Measurements from ENCODE around the gene SPTBN1.
"Not testable (repeated sequence)": the region's sequence is repeated elsewhere in the genome, so short reads cannot be mapped to it uniquely, and the experiment has no call there.

SPTBN1 gene

DNA sequence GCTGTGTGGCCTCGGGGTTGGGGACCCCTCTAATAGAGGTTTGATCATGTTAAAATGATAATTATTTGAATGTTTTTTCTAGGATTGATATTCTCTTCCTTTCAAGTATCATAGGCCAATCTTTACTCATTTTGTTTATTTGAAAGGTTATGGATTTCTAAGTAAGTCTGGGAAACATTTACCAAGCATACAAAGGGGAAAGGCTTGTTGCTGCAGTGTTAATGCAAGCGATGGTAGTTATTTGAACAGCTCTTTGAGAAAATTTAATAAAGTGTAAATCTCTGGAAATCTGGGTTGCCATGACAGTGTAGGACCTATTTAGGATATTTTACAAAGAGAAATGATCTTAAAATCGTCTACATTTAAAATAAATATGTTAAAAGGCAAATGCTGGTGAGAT is 56.1 kb downstream of the SPTBN1 start:
- Histone ChIP-seq H3K4me1 (ENCODE audit: control insufficient read depth in 1 of 2, insufficient read depth in 2 of 2, low read length in 2 of 2) (peaks cover 0 to 4% of the 10 kb centered on the region in 2 donors), H3K36me3 (ENCODE audit: control insufficient read depth in 1 of 2, insufficient read depth in 2 of 2, low read length in 2 of 2) (no peaks in the 10 kb centered on the region), H3K9ac (ENCODE audit: low read depth in 1 of 2, low read length in 2 of 2) (no peak overlapping the region), H3K9me3 (ENCODE audit: control insufficient read depth in 1 of 2, low read length in 2 of 2) (no peaks in the 10 kb centered on the region), H3K27ac (ENCODE audit: low read depth, low read length) (no peak overlapping the region), H3K27me3 (ENCODE audit: control insufficient read depth in 1 of 2, insufficient read depth in 2 of 2, low read length in 2 of 2) (no peaks in the 10 kb centered on the region), H3K4me3 (ENCODE audit: low read depth in 1 of 2, low read length in 2 of 2) (no peak overlapping the region)

DNA sequence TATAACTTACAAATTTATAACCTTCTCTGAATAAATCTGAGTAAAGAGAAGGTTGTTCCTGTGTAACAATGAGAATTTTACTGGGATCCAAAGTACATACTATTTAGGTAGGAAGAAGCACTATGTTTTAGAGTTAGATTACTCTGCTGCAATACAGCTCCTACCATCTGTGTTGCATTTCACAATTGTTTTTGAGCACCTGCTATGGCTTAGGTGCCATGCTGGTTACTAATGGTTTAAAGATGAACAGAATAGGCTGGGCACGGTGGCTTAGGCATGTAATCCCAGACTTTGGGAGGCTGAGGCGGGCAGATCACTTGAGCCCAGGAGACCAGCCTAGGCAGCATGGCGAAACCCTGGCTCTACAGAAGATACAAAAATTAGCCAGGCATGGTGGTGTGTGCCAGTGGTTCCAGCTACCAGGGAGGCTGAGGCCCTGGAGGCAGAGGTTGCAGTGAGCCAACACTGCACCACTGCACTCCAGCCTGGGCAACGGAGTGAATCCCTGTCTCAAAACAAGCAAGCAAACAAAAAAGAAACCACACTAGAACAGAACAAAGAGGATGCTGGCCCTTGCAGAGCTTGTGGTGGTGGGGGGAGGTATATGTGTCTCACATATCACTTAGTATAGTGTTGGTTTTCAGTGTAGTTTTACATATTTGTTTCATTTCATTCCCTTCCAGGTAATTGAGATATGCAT is 56.7 kb downstream of the SPTBN1 start:
- H3K4me1 ChIP-seq (ENCODE audit: control insufficient read depth in 1 of 2, insufficient read depth in 2 of 2, low read length in 2 of 2) = peaks cover 0 to 4% of the 10 kb centered on the region in 2 donors
- H3K27ac ChIP-seq (ENCODE audit: low read depth, low read length) = no peak overlapping the region

GRCh38 chr2:54513363-54513715 is 57.2 kb downstream of the SPTBN1 start:
- H3K9ac ChIP-seq (ENCODE audit: low read depth in 1 of 2, low read length in 2 of 2) = no peak overlapping the region
- no peaks in the 10 kb centered on the region for H3K27me3 ChIP-seq (ENCODE audit: control insufficient read depth in 1 of 2, insufficient read depth in 2 of 2, low read length in 2 of 2)
- H3K36me3 ChIP-seq (ENCODE audit: control insufficient read depth in 1 of 2, insufficient read depth in 2 of 2, low read length in 2 of 2) = no peaks in the 10 kb centered on the region
- peaks cover 0 to 4% of the 10 kb centered on the region in 2 donors for H3K4me1 ChIP-seq (ENCODE audit: control insufficient read depth in 1 of 2, insufficient read depth in 2 of 2, low read length in 2 of 2)
- H3K9me3 ChIP-seq (ENCODE audit: control insufficient read depth in 1 of 2, low read length in 2 of 2) = no peaks in the 10 kb centered on the region
- no peak overlapping the region for H3K4me3 ChIP-seq (ENCODE audit: low read depth in 1 of 2, low read length in 2 of 2)
- no peak overlapping the region for H3K27ac ChIP-seq (ENCODE audit: low read depth, low read length)

More for the DNA sequence above, 56.7 kb downstream of the SPTBN1 start:
- H3K4me3 ChIP-seq (ENCODE audit: low read depth in 1 of 2, low read length in 2 of 2) = no peak overlapping the region
- H3K9me3 ChIP-seq (ENCODE audit: control insufficient read depth in 1 of 2, low read length in 2 of 2) = no peaks in the 10 kb centered on the region
- no peaks in the 10 kb centered on the region for H3K36me3 ChIP-seq (ENCODE audit: control insufficient read depth in 1 of 2, insufficient read depth in 2 of 2, low read length in 2 of 2)
- no peaks in the 10 kb centered on the region for H3K27me3 ChIP-seq (ENCODE audit: control insufficient read depth in 1 of 2, insufficient read depth in 2 of 2, low read length in 2 of 2)
- no peak overlapping the region for H3K9ac ChIP-seq (ENCODE audit: low read depth in 1 of 2, low read length in 2 of 2)

- Histone ChIP-seq H3K36me3 (ENCODE audit: control insufficient read depth in 1 of 2, insufficient read depth in 2 of 2, low read length in 2 of 2) (no peaks in the 10 kb centered on the region), H3K27ac (ENCODE audit: low read depth, low read length) (no peak overlapping the region), H3K4me3 (ENCODE audit: low read depth in 1 of 2, low read length in 2 of 2) (no peak overlapping the region), H3K9ac (ENCODE audit: low read depth in 1 of 2, low read length in 2 of 2) (no peak overlapping the region), H3K27me3 (ENCODE audit: control insufficient read depth in 1 of 2, insufficient read depth in 2 of 2, low read length in 2 of 2) (no peaks in the 10 kb centered on the region), H3K4me1 (ENCODE audit: control insufficient read depth in 1 of 2, insufficient read depth in 2 of 2, low read length in 2 of 2) (peaks cover 0 to 4% of the 10 kb centered on the region in 2 donors), H3K9me3 (ENCODE audit: control insufficient read depth in 1 of 2, low read length in 2 of 2) (no peaks in the 10 kb centered on the region)
Measured at GRCh38 chr2:54514822-54515569, 58.9 kb downstream of the SPTBN1 start.

GRCh38 chr2:54516842-54517241 is 60.7 kb downstream of the SPTBN1 start:
- Histone ChIP-seq H3K27ac (ENCODE audit: low read depth, low read length) (no peak overlapping the region), H3K4me1 (ENCODE audit: control insufficient read depth in 1 of 2, insufficient read depth in 2 of 2, low read length in 2 of 2) (no peaks in the 10 kb centered on the region)

GRCh38 chr2:54518016-54518415 is 61.9 kb downstream of the SPTBN1 start:
- not testable (repeated sequence) for H3K36me3 ChIP-seq (ENCODE audit: control insufficient read depth in 1 of 2, insufficient read depth in 2 of 2, low read length in 2 of 2); H3K27me3 ChIP-seq (ENCODE audit: control insufficient read depth in 1 of 2, insufficient read depth in 2 of 2, low read length in 2 of 2); H3K4me3 ChIP-seq (ENCODE audit: low read depth in 1 of 2, low read length in 2 of 2); H3K4me1 ChIP-seq (ENCODE audit: control insufficient read depth in 1 of 2, insufficient read depth in 2 of 2, low read length in 2 of 2); H3K27ac ChIP-seq (ENCODE audit: low read depth, low read length); H3K9ac ChIP-seq (ENCODE audit: low read depth in 1 of 2, low read length in 2 of 2); H3K9me3 ChIP-seq (ENCODE audit: control insufficient read depth in 1 of 2, low read length in 2 of 2)

More at GRCh38 chr2:54516842-54517241, 60.7 kb downstream of the SPTBN1 start:
- no peak overlapping the region for H3K9ac ChIP-seq (ENCODE audit: low read depth in 1 of 2, low read length in 2 of 2)
- no peak overlapping the region for H3K4me3 ChIP-seq (ENCODE audit: low read depth in 1 of 2, low read length in 2 of 2)
- no peaks in the 10 kb centered on the region for H3K27me3 ChIP-seq (ENCODE audit: control insufficient read depth in 1 of 2, insufficient read depth in 2 of 2, low read length in 2 of 2)
- no peaks in the 10 kb centered on the region for H3K9me3 ChIP-seq (ENCODE audit: control insufficient read depth in 1 of 2, low read length in 2 of 2)
- H3K36me3 ChIP-seq (ENCODE audit: control insufficient read depth in 1 of 2, insufficient read depth in 2 of 2, low read length in 2 of 2) = no peaks in the 10 kb centered on the region

DNA sequence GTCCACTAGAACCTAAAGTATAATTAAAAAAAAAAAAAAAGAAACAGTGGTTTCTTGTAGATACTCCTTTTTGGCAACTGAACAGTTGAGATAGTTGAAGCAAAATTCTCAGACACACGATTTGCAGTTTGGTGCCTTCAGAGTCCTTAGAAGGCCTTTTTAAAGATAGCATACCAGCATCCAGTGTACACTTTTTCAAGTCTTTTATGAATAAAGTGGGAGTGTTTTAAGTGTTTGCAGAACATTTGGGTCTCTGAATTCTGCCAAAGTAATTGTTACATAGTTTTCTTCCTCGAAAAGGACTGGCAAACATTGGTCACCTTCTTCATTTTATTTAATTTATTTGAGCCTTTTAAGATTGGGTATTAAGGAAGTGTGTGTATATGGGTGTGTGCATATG is 62.3 kb downstream of the SPTBN1 start:
- Histone ChIP-seq H3K9me3 (ENCODE audit: control insufficient read depth in 1 of 2, low read length in 2 of 2) (no peaks in the 10 kb centered on the region), H3K9ac (ENCODE audit: low read depth in 1 of 2, low read length in 2 of 2) (no peak overlapping the region), H3K4me1 (ENCODE audit: control insufficient read depth in 1 of 2, insufficient read depth in 2 of 2, low read length in 2 of 2) (no peaks in the 10 kb centered on the region), H3K36me3 (ENCODE audit: control insufficient read depth in 1 of 2, insufficient read depth in 2 of 2, low read length in 2 of 2) (no peaks in the 10 kb centered on the region), H3K27ac (ENCODE audit: low read depth, low read length) (no peak overlapping the region), H3K27me3 (ENCODE audit: control insufficient read depth in 1 of 2, insufficient read depth in 2 of 2, low read length in 2 of 2) (no peaks in the 10 kb centered on the region), H3K4me3 (ENCODE audit: low read depth in 1 of 2, low read length in 2 of 2) (no peak overlapping the region)

DNA sequence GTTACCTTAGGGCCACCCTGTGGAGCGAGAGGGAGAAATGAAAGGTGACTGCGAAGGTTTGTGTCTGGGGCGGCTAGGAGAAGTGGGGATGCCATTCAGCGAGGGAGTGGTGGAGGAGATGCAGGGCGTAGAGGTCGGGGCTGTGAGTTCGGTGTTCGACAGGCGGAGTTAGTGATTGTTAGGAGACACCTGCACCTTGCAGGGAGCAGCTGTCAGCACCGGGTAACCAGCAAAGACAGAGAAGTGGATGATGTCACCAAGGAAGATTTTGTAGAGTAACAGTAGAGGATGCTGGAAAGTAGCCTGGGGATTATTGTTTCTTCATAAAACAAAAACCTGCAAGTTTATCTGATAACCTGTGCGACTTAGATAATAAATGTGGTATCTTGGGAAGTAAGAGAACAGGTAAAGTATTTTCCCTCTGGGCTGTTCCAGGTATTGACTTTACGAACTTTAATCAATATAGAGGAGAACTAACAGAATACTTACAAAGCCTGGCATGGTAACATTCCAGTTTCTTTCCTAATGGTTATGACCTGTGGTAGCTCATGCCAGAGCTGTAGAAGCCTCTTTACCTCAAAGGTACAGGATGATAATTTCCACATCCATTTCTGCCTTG is 63.8 kb downstream of the SPTBN1 start:
- H3K4me1 ChIP-seq (ENCODE audit: control insufficient read depth in 1 of 2, insufficient read depth in 2 of 2, low read length in 2 of 2) = peaks cover 0 to 2% of the 10 kb centered on the region in 2 donors
- H3K27ac ChIP-seq (ENCODE audit: low read depth, low read length) = no peak overlapping the region
- H3K36me3 ChIP-seq (ENCODE audit: control insufficient read depth in 1 of 2, insufficient read depth in 2 of 2, low read length in 2 of 2) = no peaks in the 10 kb centered on the region
- no peaks in the 10 kb centered on the region for H3K27me3 ChIP-seq (ENCODE audit: control insufficient read depth in 1 of 2, insufficient read depth in 2 of 2, low read length in 2 of 2)
- no peak overlapping the region for H3K4me3 ChIP-seq (ENCODE audit: low read depth in 1 of 2, low read length in 2 of 2)
- no peaks in the 10 kb centered on the region for H3K9me3 ChIP-seq (ENCODE audit: control insufficient read depth in 1 of 2, low read length in 2 of 2)
- no peak overlapping the region for H3K9ac ChIP-seq (ENCODE audit: low read depth in 1 of 2, low read length in 2 of 2)

- Histone ChIP-seq H3K4me1 (ENCODE audit: control insufficient read depth in 1 of 2, insufficient read depth in 2 of 2, low read length in 2 of 2) (peaks cover 0 to 3% of the 10 kb centered on the region in 2 donors), H3K27me3 (ENCODE audit: control insufficient read depth in 1 of 2, insufficient read depth in 2 of 2, low read length in 2 of 2) (no peaks in the 10 kb centered on the region)
Measured at GRCh38 chr2:54520687-54521086, 64.6 kb downstream of the SPTBN1 start.

DNA sequence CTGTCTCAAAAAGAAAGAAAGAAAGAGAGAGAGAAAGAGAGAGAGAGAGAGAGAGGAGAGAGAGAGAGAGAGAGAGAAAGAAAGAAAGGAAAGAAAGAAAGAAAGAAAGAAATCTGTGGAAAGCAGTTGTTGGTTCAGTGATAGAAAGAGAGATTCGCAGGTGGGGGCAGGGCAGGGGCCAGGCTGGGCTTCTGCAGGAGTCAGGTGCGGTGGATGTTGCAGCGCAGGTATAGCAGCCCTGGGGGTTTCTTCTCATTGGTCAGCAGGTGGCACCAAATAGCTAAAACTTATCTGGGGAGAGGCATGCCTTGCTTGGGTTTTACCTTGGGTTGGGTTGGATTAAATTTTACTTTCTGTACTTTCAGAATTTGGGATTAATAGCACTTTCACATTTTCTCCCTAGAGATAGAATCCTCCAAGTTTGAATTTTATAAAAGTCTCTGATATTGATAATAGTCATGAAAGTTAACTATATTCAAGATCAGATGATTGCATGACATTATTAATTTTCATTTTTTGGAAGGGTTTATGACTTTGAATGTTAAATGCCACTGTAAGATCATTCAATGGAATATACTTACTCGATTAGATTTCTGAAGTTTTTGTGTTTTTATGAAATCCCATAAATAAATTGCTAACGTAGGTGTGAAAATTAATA is 66.6 kb downstream of the SPTBN1 start:
- Histone ChIP-seq H3K36me3 (ENCODE audit: control insufficient read depth in 1 of 2, insufficient read depth in 2 of 2, low read length in 2 of 2) (no peaks in the 10 kb centered on the region), H3K9me3 (ENCODE audit: control insufficient read depth in 1 of 2, low read length in 2 of 2) (no peaks in the 10 kb centered on the region), H3K9ac (ENCODE audit: low read depth in 1 of 2, low read length in 2 of 2) (no peak overlapping the region), H3K27ac (ENCODE audit: low read depth, low read length) (no peak overlapping the region), H3K4me1 (ENCODE audit: control insufficient read depth in 1 of 2, insufficient read depth in 2 of 2, low read length in 2 of 2) (peaks cover 0 to 3% of the 10 kb centered on the region in 2 donors), H3K4me3 (ENCODE audit: low read depth in 1 of 2, low read length in 2 of 2) (no peak overlapping the region), H3K27me3 (ENCODE audit: control insufficient read depth in 1 of 2, insufficient read depth in 2 of 2, low read length in 2 of 2) (no peaks in the 10 kb centered on the region)

More at GRCh38 chr2:54520687-54521086, 64.6 kb downstream of the SPTBN1 start:
- Histone ChIP-seq H3K9me3 (ENCODE audit: control insufficient read depth in 1 of 2, low read length in 2 of 2) (no peaks in the 10 kb centered on the region), H3K9ac (ENCODE audit: low read depth in 1 of 2, low read length in 2 of 2) (no peak overlapping the region), H3K36me3 (ENCODE audit: control insufficient read depth in 1 of 2, insufficient read depth in 2 of 2, low read length in 2 of 2) (no peaks in the 10 kb centered on the region), H3K4me3 (ENCODE audit: low read depth in 1 of 2, low read length in 2 of 2) (no peak overlapping the region), H3K27ac (ENCODE audit: low read depth, low read length) (no peak overlapping the region)

Data from duodenal mucosa (tissue), 2 donors.